ENCODE results near the gene YIF1A.

The YIF1A gene

GRCh38 chr11:66333220-66333877, 44.4 kb upstream of the YIF1A start:
- peaks cover 17% of the 10 kb centered on the region for H3K36me3 ChIP-seq (ENCODE audit: insufficient read depth, low read length)
- peaks cover 6% of the 10 kb centered on the region; the same call in 1 of the 2 replicates for H4K20me1 ChIP-seq (ENCODE audit: insufficient read depth, low read length)
- no peak overlapping the region for H3K4me2 ChIP-seq (ENCODE audit: insufficient read depth, low read length)
- no peak overlapping the region for H3K4me3 ChIP-seq (ENCODE audit: low read depth in 1 of 2, low read length in 2 of 2)
- H3K79me2 ChIP-seq (ENCODE audit: insufficient read depth, low read length) = no peaks in the 10 kb centered on the region
- no peaks in the 10 kb centered on the region for H3K9me3 ChIP-seq (ENCODE audit: insufficient read depth, low read length, severe bottlenecking)
- no peak overlapping the region for H2AFZ ChIP-seq (ENCODE audit: low read depth, low read length)
- H3K9ac ChIP-seq (ENCODE audit: low read depth, low read length) = no peak overlapping the region
- peaks cover 4% of the 10 kb centered on the region for H3K4me1 ChIP-seq (ENCODE audit: insufficient read depth, low read length)
- no peaks in the 10 kb centered on the region for H3K27me3 ChIP-seq (ENCODE audit: insufficient read depth, low read length, poor library complexity)
- H3K27ac ChIP-seq (ENCODE audit: low read length) = no peak overlapping the region
- DNase-seq (no peak), ATAC-seq (ENCODE audit: insufficient read depth, low read depth) (no peak)
- TF ChIP-seq EZH2 (IDR thresholded peaks at IDR 0.05; ENCODE audit: borderline replicate concordance, low read depth, low read length, severe bottlenecking) = no peak
- TF ChIP-seq CTCF (IDR thresholded peaks at IDR 0.05; ENCODE audit: borderline replicate concordance, extremely low read depth, low read length, poor library complexity, severe bottlenecking) = no peak

- H4K20me1 ChIP-seq (ENCODE audit: insufficient read depth, low read length) = peaks cover 3% of the 10 kb centered on the region; the same call in 1 of the 2 replicates
- no peaks in the 10 kb centered on the region for H3K9me3 ChIP-seq (ENCODE audit: insufficient read depth, low read length, severe bottlenecking)
- no peak for ATAC-seq (ENCODE audit: insufficient read depth, low read depth)
- no peak overlapping the region for H3K9ac ChIP-seq (ENCODE audit: low read depth, low read length)
- H3K27me3 ChIP-seq (ENCODE audit: insufficient read depth, low read length, poor library complexity) = no peaks in the 10 kb centered on the region
- H3K36me3 ChIP-seq (ENCODE audit: insufficient read depth, low read length) = peaks cover 9% of the 10 kb centered on the region
- no peaks in the 10 kb centered on the region for H3K79me2 ChIP-seq (ENCODE audit: insufficient read depth, low read length)
- TF ChIP-seq EZH2 (IDR thresholded peaks at IDR 0.05; ENCODE audit: borderline replicate concordance, low read depth, low read length, severe bottlenecking) = no peak
- TF ChIP-seq CTCF (IDR thresholded peaks at IDR 0.05; ENCODE audit: borderline replicate concordance, extremely low read depth, low read length, poor library complexity, severe bottlenecking) = no peak
- no peak overlapping the region for H3K4me3 ChIP-seq (ENCODE audit: low read depth in 1 of 2, low read length in 2 of 2)
- H2AFZ ChIP-seq (ENCODE audit: low read depth, low read length) = no peak overlapping the region
- peaks cover 11% of the 10 kb centered on the region for H3K4me1 ChIP-seq (ENCODE audit: insufficient read depth, low read length)
- no peak overlapping the region for H3K4me2 ChIP-seq (ENCODE audit: insufficient read depth, low read length)
- DNase-seq = no peak
- no peak overlapping the region for H3K27ac ChIP-seq (ENCODE audit: low read length)
Observed at GRCh38 chr11:66332371-66333219, 43.7 kb upstream of the YIF1A start.

GRCh38 chr11:66331542-66332370, 42.8 kb upstream of the YIF1A start:
- Histone ChIP-seq H3K36me3 (ENCODE audit: insufficient read depth, low read length) (0 out of 2 replicates have a peak, but pooled peaks cover 1% of the 10 kb centered on the region), H3K9me3 (ENCODE audit: insufficient read depth, low read length, severe bottlenecking) (no peaks in the 10 kb centered on the region), H3K79me2 (ENCODE audit: insufficient read depth, low read length) (no peaks in the 10 kb centered on the region), H2AFZ (ENCODE audit: low read depth, low read length) (no peak overlapping the region), H3K27me3 (ENCODE audit: insufficient read depth, low read length, poor library complexity) (no peaks in the 10 kb centered on the region), H4K20me1 (ENCODE audit: insufficient read depth, low read length) (peaks cover 2% of the 10 kb centered on the region; the same call in 1 of the 2 replicates), H3K4me3 (ENCODE audit: low read depth in 1 of 2, low read length in 2 of 2) (no peak overlapping the region), H3K4me2 (ENCODE audit: insufficient read depth, low read length) (no peak overlapping the region), H3K27ac (ENCODE audit: low read length) (no peak overlapping the region), H3K9ac (ENCODE audit: low read depth, low read length) (no peak overlapping the region), H3K4me1 (ENCODE audit: insufficient read depth, low read length) (peaks cover 20% of the 10 kb centered on the region)
- DNase-seq (no peak), ATAC-seq (ENCODE audit: insufficient read depth, low read depth) (no peak)
- TF ChIP-seq CTCF (IDR thresholded peaks at IDR 0.05; ENCODE audit: borderline replicate concordance, extremely low read depth, low read length, poor library complexity, severe bottlenecking) (no peak), EZH2 (IDR thresholded peaks at IDR 0.05; ENCODE audit: borderline replicate concordance, low read depth, low read length, severe bottlenecking) (no peak)

Data from DND-41 (cell line).